Astrocyte (in vitro differentiated cells and primary cell): Measurements from ENCODE around the gene ACOX2. TPM values are rescaled to one million over a fixed set of nuclear protein-coding genes. Genes with fewer than 3 reads are reported as not detected.

Experiments
- DNase-seq: peaks from one replicate; pipeline ENCODE4 v3.0.0-alpha.2; 2010; ENCODE audit warnings: low read depth
- FAIRE-seq: peaks from 2 replicates; lab custom pipeline; 2011; peaks lifted over from hg19 to GRCh38; lab: Jason Lieb, UNC
- H2AFZ ChIP-seq: 2 replicates; pipeline ENCODE4 v1.6.0; 2012; ENCODE audit warnings: low read depth, low read length, inconsistent platforms
- H3K27ac ChIP-seq: 2 replicates; pipeline ENCODE4 v1.5.1; 2011; ENCODE audit warnings: low read depth, low read length, inconsistent platforms
- H3K27me3 ChIP-seq: 2 replicates; pipeline ENCODE4 v1.6.0; 2011; ENCODE audit warnings: low read length, inconsistent platforms; ENCODE audit not compliant: insufficient read depth
- H3K36me3 ChIP-seq: 2 replicates; pipeline ENCODE4 v1.5.1; 2011; ENCODE audit warnings: low read length, inconsistent platforms; ENCODE audit not compliant: insufficient read depth
- H3K4me1 ChIP-seq: 2 replicates; pipeline ENCODE4 v1.5.1; 2011; ENCODE audit warnings: low read length, inconsistent platforms; ENCODE audit not compliant: insufficient read depth
- H3K4me2 ChIP-seq: 2 replicates; pipeline ENCODE4 v1.6.0; 2012; ENCODE audit warnings: low read length, inconsistent platforms
- H3K4me3 ChIP-seq: 2 replicates; pipeline ENCODE4 v1.5.1; 2011; ENCODE audit warnings: low read depth, mild to moderate bottlenecking, low read length, inconsistent platforms; ENCODE audit not compliant: insufficient read depth
- H3K79me2 ChIP-seq: 2 replicates; pipeline ENCODE4 v1.6.0; 2012; ENCODE audit warnings: mild to moderate bottlenecking, low read length, inconsistent platforms; ENCODE audit not compliant: insufficient read depth
- H3K9ac ChIP-seq: 2 replicates; pipeline ENCODE4 v1.6.0; 2012; ENCODE audit warnings: mild to moderate bottlenecking, low read length, inconsistent platforms
- H3K9me3 ChIP-seq: 2 replicates; pipeline ENCODE4 v1.5.1; 2012; ENCODE audit warnings: low read depth, mild to moderate bottlenecking, low read length, inconsistent platforms; ENCODE audit not compliant: insufficient read depth
- H4K20me1 ChIP-seq: 2 replicates; pipeline ENCODE4 v1.6.0; 2012; ENCODE audit warnings: low read length, inconsistent platforms; ENCODE audit not compliant: insufficient read depth
- H3K27ac Mint-ChIP-seq: one replicate; pipeline ENCODE4 v1.8.0; 2021; ENCODE audit warnings: mild to moderate bottlenecking, mixed read lengths; ENCODE audit not compliant: unreplicated experiment
- H3K27me3 Mint-ChIP-seq: one replicate; pipeline ENCODE4 v1.8.0; 2021; ENCODE audit warnings: low read depth, mixed read lengths; ENCODE audit not compliant: unreplicated experiment
- H3K36me3 Mint-ChIP-seq: one replicate; pipeline ENCODE4 v1.8.0; 2021; ENCODE audit warnings: low read depth, mixed read lengths; ENCODE audit not compliant: unreplicated experiment
- H3K4me1 Mint-ChIP-seq: one replicate; pipeline ENCODE4 v1.8.0; 2021; ENCODE audit warnings: low read depth, mixed read lengths; ENCODE audit not compliant: unreplicated experiment
- H3K4me3 Mint-ChIP-seq: one replicate; pipeline ENCODE4 v1.8.0; 2021; ENCODE audit warnings: mild to moderate bottlenecking, moderate library complexity, mixed read lengths; ENCODE audit not compliant: unreplicated experiment
- H3K9me3 Mint-ChIP-seq: one replicate; pipeline ENCODE4 v1.8.0; 2021; ENCODE audit warnings: mild to moderate bottlenecking, mixed read lengths; ENCODE audit not compliant: unreplicated experiment
- CTCF ChIP-seq: IDR thresholded peaks from 2 replicates; pipeline ENCODE4 v1.5.1; 2011; ENCODE audit warnings: low read depth, mild to moderate bottlenecking, inconsistent platforms, low read length, moderate library complexity; ENCODE audit not compliant: insufficient read depth
- EZH2 ChIP-seq: IDR thresholded peaks from 2 replicates; pipeline ENCODE4 v1.6.1; 2012; ENCODE audit warnings: mild to moderate bottlenecking, low read length, inconsistent platforms; ENCODE audit not compliant: insufficient read depth
- total RNA-seq: library from RNA; stranded (reverse); gene quantifications from 2 replicates; pipeline ENCODE4 v1.2.1, GENCODE V29; 2021

Gene ACOX2
- total RNA-seq, 1 donor from 2014 or later = 2.7 TPM

- H3K9me3 ChIP-seq = no peaks in the 10 kb centered on the region
- H3K79me2 ChIP-seq = no peaks in the 10 kb centered on the region
- FAIRE-seq (no peak), DNase-seq (no peak)
- H3K9ac ChIP-seq = no peak overlapping the region
- Mint-ChIP-seq H3K9me3 (peaks cover 7% of the 10 kb centered on the region), H3K4me3 (no peak overlapping the region), H3K4me1 (no peaks in the 10 kb centered on the region), H3K27me3 (peaks cover 10% of the 10 kb centered on the region), H3K27ac (no peak overlapping the region), H3K36me3 (peaks cover 3% of the 10 kb centered on the region)
- no peaks in the 10 kb centered on the region for H4K20me1 ChIP-seq
- H2AFZ ChIP-seq = no peak overlapping the region
- H3K27me3 ChIP-seq = no peaks in the 10 kb centered on the region
- TF ChIP-seq CTCF (no peak), EZH2 (no peak)
- no peak overlapping the region for H3K4me2 ChIP-seq
- H3K36me3 ChIP-seq = no peaks in the 10 kb centered on the region
- no peak overlapping the region for H3K27ac ChIP-seq
- no peak overlapping the region for H3K4me3 ChIP-seq
- H3K4me1 ChIP-seq = peaks cover 19% of the 10 kb centered on the region
These were observed 36.6 kb upstream of the ACOX2 start for GRCh38 chr3:58573640-58574039.

- Histone ChIP-seq H3K27ac (no peak overlapping the region), H4K20me1 (no peaks in the 10 kb centered on the region), H3K4me1 (peaks cover 19% of the 10 kb centered on the region), H3K79me2 (no peaks in the 10 kb centered on the region), H3K36me3 (no peaks in the 10 kb centered on the region), H2AFZ (no peak overlapping the region), H3K4me3 (no peak overlapping the region), H3K4me2 (no peak overlapping the region), H3K27me3 (no peaks in the 10 kb centered on the region), H3K9ac (no peak overlapping the region), H3K9me3 (no peaks in the 10 kb centered on the region)
- H3K9me3 Mint-ChIP-seq = peaks cover 7% of the 10 kb centered on the region
- DNase-seq (no peak), FAIRE-seq (no peak)
- H3K27ac Mint-ChIP-seq = no peak overlapping the region
- no peak for TF ChIP-seq EZH2
- TF ChIP-seq CTCF = no peak
- no peaks in the 10 kb centered on the region for H3K4me1 Mint-ChIP-seq
- H3K4me3 Mint-ChIP-seq = no peak overlapping the region
- H3K36me3 Mint-ChIP-seq = peaks cover 3% of the 10 kb centered on the region
- peaks cover 11% of the 10 kb centered on the region for H3K27me3 Mint-ChIP-seq
These were observed 35.7 kb upstream of the ACOX2 start for GRCh38 chr3:58572634-58573230.

- Histone ChIP-seq H3K9ac (no peak overlapping the region), H3K79me2 (no peaks in the 10 kb centered on the region), H3K9me3 (no peaks in the 10 kb centered on the region), H3K4me3 (no peak overlapping the region), H3K27me3 (no peaks in the 10 kb centered on the region), H3K36me3 (no peaks in the 10 kb centered on the region), H3K4me1 (peaks cover 15% of the 10 kb centered on the region), H3K4me2 (no peak overlapping the region), H3K27ac (no peak overlapping the region), H2AFZ (no peak overlapping the region), H4K20me1 (no peaks in the 10 kb centered on the region)
- FAIRE-seq (no peak), DNase-seq (peak; percentile 10)
- Mint-ChIP-seq H3K27ac (no peak overlapping the region), H3K9me3 (peaks cover 7% of the 10 kb centered on the region), H3K4me3 (no peak overlapping the region), H3K27me3 (peaks cover 11% of the 10 kb centered on the region), H3K36me3 (peaks cover 3% of the 10 kb centered on the region), H3K4me1 (no peaks in the 10 kb centered on the region)
- no peak for TF ChIP-seq EZH2
- no peak for TF ChIP-seq CTCF
These were observed 35.1 kb upstream of the ACOX2 start for GRCh38 chr3:58572013-58572633.
